SKM-1 treated with dmso at 0.1 percent for 144 hours (cell line): ENCODE results near the gene TPM1.

Source experiments
- DNase-seq: peaks from one replicate; lab custom pipeline; 2025; ENCODE audit not compliant: unreplicated experiment; lab: John Stamatoyannopoulos, UW

Gene TPM1

GRCh38 chr15:63073497-63074172 is 31.1 kb downstream of the TPM1 start:
- no peak for DNase-seq

- no peak for DNase-seq
Measured at GRCh38 chr15:63075015-63075983, 32.8 kb downstream of the TPM1 start.

GRCh38 chr15:63075984-63076713 is 33.6 kb downstream of the TPM1 start:
- no peak for DNase-seq

GRCh38 chr15:63076714-63077046 is 34.1 kb downstream of the TPM1 start:
- no peak for DNase-seq

GRCh38 chr15:63077952-63078351 is 35.4 kb downstream of the TPM1 start:
- no peak for DNase-seq

- DNase-seq = no peak
Measured at GRCh38 chr15:63079947-63080626, 37.5 kb downstream of the TPM1 start.

GRCh38 chr15:63080634-63081250 is 38.2 kb downstream of the TPM1 start:
- no peak for DNase-seq

GRCh38 chr15:63082366-63082765 is 39.8 kb downstream of the TPM1 start:
- DNase-seq = no peak

- DNase-seq = no peak
Measured at GRCh38 chr15:63083044-63083443, 40.5 kb downstream of the TPM1 start.

- no peak for DNase-seq
Measured at GRCh38 chr15:63083541-63083940, 41.0 kb downstream of the TPM1 start.

- no peak for DNase-seq
Measured at GRCh38 chr15:63084806-63085205, 42.3 kb downstream of the TPM1 start.

GRCh38 chr15:63085289-63085688 is 42.7 kb downstream of the TPM1 start:
- no peak for DNase-seq

GRCh38 chr15:63086271-63086670 is 43.7 kb downstream of the TPM1 start:
- DNase-seq = no peak

- DNase-seq = no peak
Measured at GRCh38 chr15:63086947-63087346, 44.4 kb downstream of the TPM1 start.

GRCh38 chr15:63088533-63089245 is 46.1 kb downstream of the TPM1 start:
- no peak for DNase-seq

GRCh38 chr15:63089260-63090043 is 46.9 kb downstream of the TPM1 start:
- DNase-seq = no peak

GRCh38 chr15:63090472-63090871 is 47.9 kb downstream of the TPM1 start:
- DNase-seq = no peak

- DNase-seq = no peak
Measured at GRCh38 chr15:63090887-63091286, 48.3 kb downstream of the TPM1 start.
